Heart right ventricle (tissue), 16 donors: ENCODE results near the gene PLCH1. TPM values are rescaled to one million over a fixed set of nuclear protein-coding genes. Genes with fewer than 3 reads are reported as not detected.

Experiments used
- ATAC-seq, 8 donors: fragments of 200-7000 bp; cut with Tn5 transposase; one replicate each; pipeline ENCODE4 v1.9.1; 2020; ENCODE audit warnings: mild to moderate bottlenecking in 8 of 8, moderate library complexity in 8 of 8, moderate number of reproducible peaks in 1 of 8
- DNase-seq, 2 donors: peaks; one replicate each; pipeline ENCODE4 v3.0.0-alpha.2; 2020
- H3K27ac ChIP-seq, 10 donors: fragments of 200-600 bp; sonication (generic) in 2 of 10; one replicate each; pipeline versions ENCODE4 v1.5.0 to v1.8.0; 2020 to 2022; ENCODE audit warnings: mild to moderate bottlenecking in 3 of 10
- H3K27me3 ChIP-seq, 7 donors: fragments of 200-600 bp; one replicate each; pipeline ENCODE4 v1.8.0; 2021 to 2022; ENCODE audit warnings: mild to moderate bottlenecking in 2 of 7
- H3K36me3 ChIP-seq, 9 donors: fragments of 200-600 bp; sonication (generic) in 1 of 9; one replicate each; pipeline versions ENCODE4 v1.5.0 to v1.8.0; 2020 to 2022; ENCODE audit warnings: mild to moderate bottlenecking in 2 of 9
- H3K4me1 ChIP-seq, 9 donors: fragments of 200-600 bp; sonication (generic) in 1 of 9; one replicate each; pipeline versions ENCODE4 v1.5.0 to v1.8.0; 2020 to 2022; ENCODE audit warnings: mild to moderate bottlenecking in 4 of 9
- H3K4me3 ChIP-seq, 10 donors: fragments of 200-600 bp; sonication (generic) in 2 of 10; one replicate each; pipeline versions ENCODE4 v1.5.0 to v1.8.0; 2020 to 2022; ENCODE audit warnings: mild to moderate bottlenecking in 7 of 10, moderate library complexity in 2 of 10
- H3K9me3 ChIP-seq, 11 donors: fragments of 200-600 bp in 10 of 11; sonication (generic) in 2 of 11; one replicate each; pipeline versions ENCODE4 v1.5.0 to v1.8.0; 2013 to 2022; ENCODE audit warnings: mild to moderate bottlenecking in 2 of 11, control low read depth in 1 of 11, moderate library complexity in 1 of 11
- CTCF ChIP-seq, 9 donors: fragments of 200-600 bp; sonication (generic) in 2 of 9; IDR thresholded peaks; one replicate each; pipeline versions ENCODE4 v1.5.0 to v1.8.0; 2021 to 2022; ENCODE audit warnings: antibody characterized with exemption in 9 of 9, mild to moderate bottlenecking in 5 of 9, moderate library complexity in 1 of 9
- WGBS, 2 donors: extraction: QIAGEN DNeasy Blood & Tissue Kit; methylation state at CpG; one replicate each; pipeline ENCODE4 v1.1.7; 2013; ENCODE audit warnings: inconsistent platforms in 1 of 2; 5-methylcytosine and 5-hydroxymethylcytosine counted together
- intact Hi-C, 10 donors: fragments of 100-400 bp; cut with DNase I; formaldehyde crosslinking; loops; one replicate each; pipeline versions ENCODE4 v1.11.1 to v1.14.2; 2022
- polyA plus RNA-seq, 2 donors: library from polyadenylated mRNA; stranded (reverse); fragments of 200-250 nt; gene quantifications; one replicate each; pipeline ENCODE4 v1.2.3, GENCODE V29; 2013
- total RNA-seq, 10 donors: library from RNA; stranded (reverse); fragmentation: NEBNext Ultra II Directional in 3 of 10; extraction: Animal tissue kit (Norgen Biotek cat#: 25700) in 3 of 10; gene quantifications; one replicate each; pipeline versions ENCODE4 v1.2.1 to v1.2.4, GENCODE V29; 2021 to 2023
- donor health status: Arrhythmogenic right ventricular cardiomyopathy.
- donor health status: ischemic (EF 13 %, LVEDD 7.1; RV severe dilation, severe dysfunction).
- donor health status: healthy with polysubstance abuse.
- donor health status: DM: no; HTN: yes; CAD: no.
- donor health status: DM: no; HTN: no; CAD: no.
- donor health status: ischemic (EF 25% LVEDD 6.9; RV normal size, moderate dysfunction).
- donor health status: ischemic (EF 25% LVEDD 5.7; RV mildly dilated, moderate dysfunction).
- donor health status: healthy.
- donor health status: DM: yes; HTN: yes; CAD: no.
- donor health status: Ischemic cardiomyopathy.
- donor health status: ischemic (EF 35%, LVEDD 5.7; RV mildly dilated, moderate dysfunction).
- donor health status: nonischemic (EF 11% LVEDD 7.7; RV severe dilation, severe dysfunction).
- donor health status: DM: yes; HTN: yes; CAD: no.
- donor health status: PGD.
- donor health status: ischemic (EF 29% LVEDD 5.4; RV normal size, mild dysfunction).
- donor health status: nonischemic (EF 23%, LVEDD 6.1; RV moderate dilation, normal function).

Gene PLCH1
- total and polyA plus RNA-seq, 12 donors: 0.13 to 2.1 (median 0.51) TPM

GRCh38 chr3:155525324-155525833 is 219.5 kb downstream of the PLCH1 start:
- TF ChIP-seq CTCF (IDR thresholded peaks at IDR 0.05): no peak
- Histone ChIP-seq H3K4me1 (no peaks in the 10 kb centered on the region), H3K4me3 (no peak overlapping the region), H3K9me3 (peaks cover 0 to 3% (median 0%) of the 10 kb centered on the region in 11 donors), H3K36me3 (no peaks in the 10 kb centered on the region), H3K27me3 (no peaks in the 10 kb centered on the region), H3K27ac (no peak overlapping the region)
- DNase-seq: no peak
- intact Hi-C loops: no loop called here
- 78 to 82% methylated on average over 5 of the region's 5 CpGs for WGBS, 2 donors
- ATAC-seq: no peak

- peaks cover 0 to 4% (median 0%) of the 10 kb centered on the region in 11 donors for H3K9me3 ChIP-seq
- H3K4me1 ChIP-seq: no peaks in the 10 kb centered on the region
- DNase-seq (no peak), ATAC-seq (no peak)
- intact Hi-C loops: no loop called here
- no peak overlapping the region for H3K4me3 ChIP-seq
- H3K36me3 ChIP-seq: no peaks in the 10 kb centered on the region
- WGBS, 2 donors: 45 to 92% methylated on average over 2 of the region's 2 CpGs
- H3K27me3 ChIP-seq: no peaks in the 10 kb centered on the region
- H3K27ac ChIP-seq: no peak overlapping the region
- no peak for TF ChIP-seq CTCF (IDR thresholded peaks at IDR 0.05)
Observed at GRCh38 chr3:155520463-155520862, 224.4 kb downstream of the PLCH1 start.

- H3K9me3 ChIP-seq: peaks cover 0 to 4% (median 0%) of the 10 kb centered on the region in 11 donors
- 74 to 80% methylated on average over 3 of the region's 3 CpGs for WGBS, 2 donors
- ATAC-seq: no peak
- no peak for TF ChIP-seq CTCF (IDR thresholded peaks at IDR 0.05)
- intact Hi-C loops: no loop called here
- H3K4me3 ChIP-seq: no peak overlapping the region
- H3K4me1 ChIP-seq: no peaks in the 10 kb centered on the region
- DNase-seq: no peak
- H3K27me3 ChIP-seq: no peaks in the 10 kb centered on the region
- no peaks in the 10 kb centered on the region for H3K36me3 ChIP-seq
- H3K27ac ChIP-seq: no peak overlapping the region
Observed at GRCh38 chr3:155519078-155519477, 225.8 kb downstream of the PLCH1 start.

- ATAC-seq (no peak), DNase-seq (no peak)
- intact Hi-C loops: no loop called here
- H3K4me3 ChIP-seq: no peak overlapping the region
- WGBS, 2 donors: 71 to 84% methylated on average over 1 of the region's 1 CpG
- no peak overlapping the region for H3K27ac ChIP-seq
- H3K4me1 ChIP-seq: no peaks in the 10 kb centered on the region
- TF ChIP-seq CTCF (IDR thresholded peaks at IDR 0.05): no peak
- H3K36me3 ChIP-seq: no peaks in the 10 kb centered on the region
- no peaks in the 10 kb centered on the region for H3K27me3 ChIP-seq
- H3K9me3 ChIP-seq: peaks cover 0 to 4% (median 0%) of the 10 kb centered on the region in 11 donors
Observed at GRCh38 chr3:155517903-155518302, 227.0 kb downstream of the PLCH1 start.
